Kidney epithelial cell (primary cell): ENCODE data around the gene TRPC1. TPM values are rescaled to one million over a fixed set of nuclear protein-coding genes. Genes with fewer than 3 reads are reported as not detected.

ENCODE experiments used
- DNase-seq: peaks from one replicate; pipeline ENCODE4 v3.0.0-alpha.2; 2010; ENCODE audit warnings: low read depth
- H3K27me3 ChIP-seq: 2 replicates; pipeline ENCODE4 v1.6.0; 2011; ENCODE audit warnings: low read length; ENCODE audit not compliant: control insufficient read depth, insufficient read depth
- H3K36me3 ChIP-seq: 2 replicates; pipeline ENCODE4 v1.5.1; 2011; ENCODE audit warnings: low read length; ENCODE audit not compliant: control insufficient read depth, insufficient read depth
- H3K4me3 ChIP-seq: 2 replicates; pipeline ENCODE4 v1.5.1; 2011; ENCODE audit warnings: low read depth, mild to moderate bottlenecking, control low read depth, low read length
- total RNA-seq: library from RNA; depleted of rRNA; stranded (reverse); fragments of >200 nt; gene quantifications from 2 replicates; pipeline ENCODE4 v1.2.3, GENCODE V29; 2015
- TF ChIP-seq, protein P1 (sequence below): IDR thresholded peaks from 2 replicates; pipeline ENCODE4 v1.5.1; 2011; ENCODE audit warnings: mild to moderate bottlenecking, moderate library complexity, low read length, control low read depth, inconsistent platforms; ENCODE audit not compliant: insufficient read depth, poor library complexity, severe bottlenecking

TRPC1 gene
- total RNA-seq, 1 donor from 2014 or later, result 5.6 TPM

DNA sequence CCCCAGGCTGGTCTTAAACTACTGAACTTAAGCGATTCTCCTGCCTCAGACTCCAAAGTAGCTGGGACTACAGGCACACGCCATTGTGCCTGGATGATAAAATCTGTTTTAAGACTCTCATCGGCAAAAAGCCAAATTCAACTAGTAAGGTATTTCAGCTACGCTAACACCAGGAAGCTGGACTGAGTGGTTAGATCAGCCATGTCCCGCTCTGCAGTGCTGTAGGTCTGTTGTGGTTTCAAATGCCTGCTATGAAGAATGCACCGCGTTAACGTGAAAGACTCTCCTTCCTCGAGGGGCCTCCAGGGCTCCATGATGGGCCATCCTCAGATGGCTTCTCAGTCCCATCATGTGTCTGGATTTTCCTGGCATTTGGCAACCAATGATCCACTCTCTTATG lies 94.8 kb downstream of the TRPC1 start:
- Histone ChIP-seq H3K27me3 (no peaks in the 10 kb centered on the region), H3K36me3 (no peaks in the 10 kb centered on the region), H3K4me3 (no peak overlapping the region)
- no peak for DNase-seq
- TF ChIP-seq, protein P1, sequence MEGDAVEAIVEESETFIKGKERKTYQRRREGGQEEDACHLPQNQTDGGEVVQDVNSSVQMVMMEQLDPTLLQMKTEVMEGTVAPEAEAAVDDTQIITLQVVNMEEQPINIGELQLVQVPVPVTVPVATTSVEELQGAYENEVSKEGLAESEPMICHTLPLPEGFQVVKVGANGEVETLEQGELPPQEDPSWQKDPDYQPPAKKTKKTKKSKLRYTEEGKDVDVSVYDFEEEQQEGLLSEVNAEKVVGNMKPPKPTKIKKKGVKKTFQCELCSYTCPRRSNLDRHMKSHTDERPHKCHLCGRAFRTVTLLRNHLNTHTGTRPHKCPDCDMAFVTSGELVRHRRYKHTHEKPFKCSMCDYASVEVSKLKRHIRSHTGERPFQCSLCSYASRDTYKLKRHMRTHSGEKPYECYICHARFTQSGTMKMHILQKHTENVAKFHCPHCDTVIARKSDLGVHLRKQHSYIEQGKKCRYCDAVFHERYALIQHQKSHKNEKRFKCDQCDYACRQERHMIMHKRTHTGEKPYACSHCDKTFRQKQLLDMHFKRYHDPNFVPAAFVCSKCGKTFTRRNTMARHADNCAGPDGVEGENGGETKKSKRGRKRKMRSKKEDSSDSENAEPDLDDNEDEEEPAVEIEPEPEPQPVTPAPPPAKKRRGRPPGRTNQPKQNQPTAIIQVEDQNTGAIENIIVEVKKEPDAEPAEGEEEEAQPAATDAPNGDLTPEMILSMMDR, result no peak

DNA sequence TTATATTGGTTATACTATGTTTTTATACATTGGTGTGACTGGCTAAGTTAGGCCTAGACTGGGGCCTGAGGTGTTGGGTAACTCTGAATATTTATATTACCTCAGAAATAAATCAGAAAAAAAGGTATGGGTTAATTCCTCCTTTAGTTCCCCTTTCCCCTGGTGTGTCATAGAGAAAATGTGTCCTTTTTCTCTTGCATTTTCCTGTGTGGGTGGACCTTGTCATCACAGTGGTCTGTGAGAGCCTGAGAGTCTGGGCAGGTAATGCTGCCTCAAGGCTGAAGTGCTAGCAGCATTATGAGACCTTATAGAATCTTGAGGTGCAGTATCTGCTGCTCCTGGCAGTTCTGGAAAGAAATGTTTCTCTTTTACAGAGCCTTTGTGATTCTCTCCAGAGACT lies 95.3 kb downstream of the TRPC1 start:
- DNase-seq, result no peak
- Histone ChIP-seq H3K27me3 (no peaks in the 10 kb centered on the region), H3K4me3 (no peak overlapping the region), H3K36me3 (no peaks in the 10 kb centered on the region)
- TF ChIP-seq, protein P1, result no peak

DNA sequence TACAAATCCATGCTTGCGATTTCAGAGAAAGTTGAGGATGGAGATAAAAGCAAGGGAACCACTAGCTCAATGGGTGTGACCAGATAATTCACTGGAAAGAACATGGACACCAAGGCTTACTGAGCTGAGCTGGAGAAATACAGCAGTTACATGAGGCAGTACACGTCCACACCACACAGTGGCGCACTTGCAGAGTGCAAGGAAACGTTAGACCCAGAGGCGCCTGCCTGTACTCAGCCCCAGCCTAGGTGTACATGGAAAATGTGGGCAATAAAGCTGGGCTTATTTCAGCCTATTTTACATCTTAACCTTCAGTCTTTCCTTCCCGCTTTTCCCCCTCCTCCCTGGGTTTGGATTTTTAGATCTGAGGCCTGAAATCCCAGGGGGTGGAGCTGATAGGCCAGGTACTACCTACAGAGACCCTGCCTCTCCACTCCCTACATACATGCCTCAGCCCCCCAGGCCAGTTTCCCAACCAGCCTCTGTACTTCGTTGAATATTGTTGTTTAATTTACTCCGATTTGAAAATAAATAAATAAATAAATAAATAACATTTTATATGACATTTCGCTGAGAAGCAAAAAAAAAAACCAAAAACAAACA lies 105.0 kb downstream of the TRPC1 start:
- TF ChIP-seq, protein P1, result peak; percentile 94
- Histone ChIP-seq H3K36me3 (no peaks in the 10 kb centered on the region), H3K27me3 (no peaks in the 10 kb centered on the region), H3K4me3 (no peak overlapping the region)
- peak; percentile 34 for DNase-seq

DNA sequence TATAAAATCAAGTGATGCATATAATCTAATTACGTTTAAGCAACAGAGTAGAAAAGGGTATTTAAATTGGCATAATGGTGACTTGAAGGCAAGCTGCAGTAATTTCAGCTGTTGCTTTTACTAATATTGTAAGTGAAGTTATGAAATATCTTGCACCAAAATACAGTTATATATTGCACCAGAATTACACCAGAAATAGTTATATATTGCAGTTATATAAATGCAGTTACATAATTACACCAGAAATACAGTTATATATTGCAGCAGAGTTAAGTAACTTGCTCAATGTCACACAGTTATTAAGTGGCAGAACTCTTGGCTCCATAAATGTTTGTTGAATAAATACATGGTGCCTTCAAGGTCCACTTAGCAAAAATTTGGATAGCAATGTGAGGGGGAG lies 113.7 kb downstream of the TRPC1 start:
- TF ChIP-seq, protein P1, result no peak
- H3K4me3 ChIP-seq, result no peak overlapping the region
- no peak for DNase-seq
- H3K27me3 ChIP-seq, result no peaks in the 10 kb centered on the region
- no peaks in the 10 kb centered on the region for H3K36me3 ChIP-seq

DNA sequence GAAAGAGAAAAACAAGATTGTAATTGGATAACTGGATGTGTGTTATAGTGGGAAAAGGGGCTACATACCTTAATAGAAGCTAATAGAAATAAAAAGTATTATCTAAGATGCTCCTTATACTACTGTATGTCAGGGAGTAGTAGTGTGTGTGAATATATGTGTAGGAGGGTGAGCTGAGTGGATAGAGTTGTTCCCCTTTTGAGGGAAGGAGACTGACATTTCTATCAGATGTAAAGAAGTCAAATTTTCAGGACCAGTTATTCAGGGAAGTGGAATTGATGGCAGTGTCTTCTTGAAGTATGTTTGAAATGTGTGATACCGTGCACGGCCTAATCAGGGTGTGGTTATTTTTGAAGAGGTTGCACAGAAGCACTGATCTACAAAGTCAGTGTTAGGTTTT lies 116.0 kb downstream of the TRPC1 start:
- no peaks in the 10 kb centered on the region for H3K36me3 ChIP-seq
- TF ChIP-seq, protein P1, result no peak
- H3K27me3 ChIP-seq, result no peaks in the 10 kb centered on the region
- H3K4me3 ChIP-seq, result no peak overlapping the region
- DNase-seq, result no peak

DNA sequence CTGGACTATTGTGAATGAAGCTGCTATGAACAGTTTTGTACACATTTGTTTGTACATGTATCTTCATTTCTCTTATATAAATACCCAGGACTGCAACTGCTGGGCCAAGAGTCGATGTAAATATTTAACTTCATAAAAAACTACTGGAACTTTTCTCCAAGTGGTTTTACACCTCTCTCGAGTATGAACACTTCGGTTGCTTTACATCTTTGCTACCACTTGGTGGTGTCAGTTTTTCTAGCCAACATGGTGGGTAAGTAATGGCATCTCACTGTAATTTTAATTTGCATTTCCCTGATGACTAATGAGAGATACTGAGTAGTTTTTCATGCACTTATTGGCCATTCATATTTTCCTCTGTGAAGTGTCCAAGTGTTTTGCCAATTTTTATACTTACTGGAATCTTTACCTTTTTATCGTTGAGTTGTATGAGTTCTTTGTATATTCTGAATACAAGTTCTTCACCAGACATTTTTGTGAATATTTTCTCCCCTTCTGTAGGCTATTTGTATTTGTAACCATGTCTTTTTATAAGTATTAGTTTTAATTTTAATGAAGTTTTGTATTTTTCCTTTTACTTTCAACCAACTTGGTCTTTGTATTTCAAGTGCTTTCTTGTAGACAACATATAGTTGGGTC lies 120.6 kb downstream of the TRPC1 start:
- H3K36me3 ChIP-seq, result no peaks in the 10 kb centered on the region
- TF ChIP-seq, protein P1, result peak; percentile 48
- no peak for DNase-seq
- no peaks in the 10 kb centered on the region for H3K27me3 ChIP-seq
- no peak overlapping the region for H3K4me3 ChIP-seq
